ENCODE measurements around the gene UTP3.
"Not testable (repeated sequence)": the region's sequence is repeated elsewhere in the genome, so short reads cannot be mapped to it uniquely, and the experiment has no call there.

Gene UTP3, protein sequence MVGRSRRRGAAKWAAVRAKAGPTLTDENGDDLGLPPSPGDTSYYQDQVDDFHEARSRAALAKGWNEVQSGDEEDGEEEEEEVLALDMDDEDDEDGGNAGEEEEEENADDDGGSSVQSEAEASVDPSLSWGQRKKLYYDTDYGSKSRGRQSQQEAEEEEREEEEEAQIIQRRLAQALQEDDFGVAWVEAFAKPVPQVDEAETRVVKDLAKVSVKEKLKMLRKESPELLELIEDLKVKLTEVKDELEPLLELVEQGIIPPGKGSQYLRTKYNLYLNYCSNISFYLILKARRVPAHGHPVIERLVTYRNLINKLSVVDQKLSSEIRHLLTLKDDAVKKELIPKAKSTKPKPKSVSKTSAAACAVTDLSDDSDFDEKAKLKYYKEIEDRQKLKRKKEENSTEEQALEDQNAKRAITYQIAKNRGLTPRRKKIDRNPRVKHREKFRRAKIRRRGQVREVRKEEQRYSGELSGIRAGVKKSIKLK

DNA sequence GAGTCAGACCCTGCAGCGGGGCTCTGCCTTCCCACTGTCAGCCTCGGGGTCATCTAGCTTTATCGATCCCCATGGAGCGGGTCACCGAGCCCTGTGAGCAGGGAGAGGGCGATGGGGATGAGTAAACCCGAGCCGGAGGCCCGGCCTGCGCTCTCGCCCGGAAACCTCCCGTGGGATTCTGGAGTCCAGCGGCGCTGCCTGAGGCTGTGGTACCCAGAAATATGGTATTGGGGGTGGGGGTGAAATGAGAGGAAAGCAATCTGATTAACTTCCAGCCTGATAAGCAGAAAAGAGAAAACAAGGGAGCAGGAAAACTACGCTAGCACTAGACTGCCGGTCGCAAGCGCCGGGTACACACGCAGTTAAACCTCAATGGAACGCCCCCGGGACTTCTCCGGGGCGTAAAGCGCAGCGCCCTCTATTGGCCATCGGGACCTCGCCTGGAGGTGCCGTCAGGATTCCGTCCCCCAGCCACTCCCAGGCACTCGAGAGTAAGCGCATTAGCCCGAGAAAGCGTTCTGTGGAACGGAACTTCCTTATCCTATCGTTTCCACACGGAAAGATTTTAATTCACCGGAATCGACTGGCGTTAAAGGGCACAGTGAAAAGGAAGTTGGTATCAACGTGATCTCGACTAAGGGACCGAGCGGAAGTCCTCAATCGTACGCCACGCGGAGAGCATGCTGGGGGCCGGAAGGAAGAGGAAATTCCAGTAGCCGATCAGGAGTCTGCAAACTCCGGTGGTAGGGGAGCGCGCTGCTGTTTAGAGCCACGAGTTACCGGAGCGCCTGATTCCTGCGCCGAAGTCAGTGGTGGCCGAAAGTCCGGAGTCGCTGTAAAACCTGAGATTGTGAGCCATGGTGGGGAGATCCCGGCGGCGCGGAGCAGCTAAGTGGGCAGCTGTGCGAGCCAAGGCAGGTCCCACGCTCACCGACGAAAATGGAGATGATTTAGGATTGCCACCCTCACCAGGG lies at the start of gene UTP3:
Gene UTP3 (plus strand): TSS at position 712 of the 974 bp plus-strand sequence. CDS start 146 bp downstream, at position 858.
- peak; percentile 99 for FAIRE-seq

DNA sequence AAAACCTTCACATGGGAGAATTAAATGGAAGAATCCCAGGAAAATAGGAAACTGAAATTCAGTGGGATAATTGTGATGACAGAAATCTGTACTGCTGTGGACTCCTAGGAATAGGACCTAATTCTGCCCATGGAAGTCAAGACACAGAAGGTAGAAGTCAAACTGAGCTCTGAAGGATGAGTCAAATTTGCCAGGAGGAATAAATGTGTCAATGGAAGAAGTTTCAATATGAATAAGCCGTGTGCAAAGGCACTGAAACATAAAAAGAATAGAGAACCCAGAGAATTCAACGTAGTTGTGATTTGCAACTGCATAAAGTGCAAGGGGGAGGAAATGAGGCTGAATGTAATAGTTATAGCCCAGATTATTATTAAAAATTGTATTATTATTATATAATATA lies 48.1 kb upstream of the UTP3 start:
- FAIRE-seq, result no peak

DNA sequence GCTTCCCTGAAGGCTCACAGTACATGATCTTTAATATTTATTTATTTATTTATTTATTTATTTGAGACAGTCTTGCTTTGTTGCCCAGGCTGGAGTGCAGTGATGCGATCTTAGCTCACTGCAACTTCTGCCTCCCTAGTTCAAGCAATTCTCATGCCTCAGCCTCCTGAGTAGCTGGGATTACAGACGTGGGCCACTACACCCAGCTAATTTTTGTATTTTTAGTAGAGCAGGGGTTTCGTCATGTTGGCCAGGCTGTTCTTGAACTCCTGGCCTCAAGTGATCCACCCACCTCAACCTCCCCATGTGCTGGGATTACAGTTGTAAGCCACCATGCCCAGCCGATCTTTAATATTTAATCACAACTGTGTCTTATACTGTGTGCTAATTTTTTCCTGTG lies 37.6 kb upstream of the UTP3 start:
- not testable (repeated sequence) for FAIRE-seq

DNA sequence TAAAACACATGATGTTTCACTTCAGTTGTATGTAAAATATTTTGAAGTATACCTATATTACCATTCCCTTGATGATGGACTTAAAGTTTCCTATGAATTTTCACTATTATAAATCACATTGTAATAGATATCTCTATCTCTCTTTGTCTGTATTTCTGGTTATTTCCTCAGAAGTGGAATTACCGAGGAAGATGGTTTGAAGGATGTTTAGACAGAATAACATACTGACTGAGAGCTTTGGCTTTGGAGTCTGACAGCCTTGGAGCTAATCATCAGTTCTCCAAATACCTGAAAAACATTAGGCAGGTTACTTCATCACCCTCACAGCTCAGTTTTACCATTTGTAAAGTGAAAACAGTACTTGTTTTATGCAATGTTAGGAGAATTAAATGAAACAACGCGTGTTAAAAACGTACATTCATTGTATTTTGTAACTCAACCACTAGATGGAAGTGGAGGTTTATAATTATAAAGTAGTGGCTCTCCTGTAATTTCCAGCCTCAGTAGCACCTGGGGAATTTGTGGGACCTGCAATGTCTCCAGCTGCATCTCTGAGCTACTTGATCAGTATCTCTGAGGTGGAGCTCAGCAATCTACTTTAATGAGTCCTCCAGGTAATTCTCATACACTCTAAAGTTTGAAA lies 36.3 kb upstream of the UTP3 start:
- FAIRE-seq, result peak; percentile 31

DNA sequence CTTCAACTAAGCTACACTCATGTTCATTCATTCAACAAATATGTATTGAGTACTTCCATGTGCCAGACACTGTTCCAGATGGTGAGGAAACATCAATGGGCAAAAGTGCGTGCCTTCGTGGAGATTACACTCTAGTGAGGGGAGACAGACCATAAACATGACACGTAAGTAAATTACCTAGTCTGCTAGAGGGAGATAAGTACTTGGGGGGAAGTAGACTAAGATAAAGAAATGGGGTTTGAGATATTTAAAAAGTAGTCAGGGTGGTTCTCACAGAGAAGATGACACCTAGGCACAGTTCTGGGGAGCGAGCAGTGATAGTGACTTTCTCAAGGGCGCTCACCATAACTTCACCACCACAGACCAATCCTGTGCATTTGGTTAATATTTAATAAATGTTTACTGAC lies 33.7 kb upstream of the UTP3 start:
- FAIRE-seq, result no peak

DNA sequence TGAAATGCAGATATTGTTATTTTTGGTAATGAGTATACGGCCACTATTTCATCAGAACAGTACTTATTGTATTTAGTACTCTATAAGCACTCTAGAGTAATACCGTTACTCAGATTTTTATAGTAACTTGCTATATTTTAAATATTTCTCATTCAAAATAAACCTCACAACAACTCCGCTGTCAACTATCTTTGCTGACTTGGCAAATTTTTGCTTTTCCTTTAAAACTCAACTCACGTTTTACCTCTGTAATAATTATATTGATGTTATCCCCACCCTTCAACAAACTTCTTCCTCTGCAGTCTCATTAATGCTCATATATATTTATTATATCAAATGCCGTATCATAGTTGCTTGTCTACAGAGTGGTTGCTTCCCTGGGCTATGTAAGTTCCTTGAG lies 31.0 kb upstream of the UTP3 start:
- FAIRE-seq, result no peak

DNA sequence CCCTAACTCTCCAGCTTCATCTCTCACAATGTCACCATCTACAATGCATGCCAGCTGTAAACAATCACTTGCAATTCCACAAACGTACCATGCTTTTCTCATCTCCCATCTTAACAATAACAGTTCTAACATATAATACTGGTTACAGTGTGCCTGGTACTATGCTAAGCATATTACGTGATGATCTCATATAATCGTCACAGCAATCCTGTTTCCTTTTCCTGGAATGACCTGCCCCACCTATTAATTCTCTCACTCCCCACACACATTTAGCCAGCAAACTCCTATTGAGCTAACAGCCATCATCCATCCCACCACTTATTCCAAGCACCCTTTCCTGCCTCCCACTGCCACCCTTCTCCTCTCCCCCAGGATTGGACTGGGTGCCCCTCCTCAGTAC lies 29.9 kb upstream of the UTP3 start:
- FAIRE-seq, result no peak

DNA sequence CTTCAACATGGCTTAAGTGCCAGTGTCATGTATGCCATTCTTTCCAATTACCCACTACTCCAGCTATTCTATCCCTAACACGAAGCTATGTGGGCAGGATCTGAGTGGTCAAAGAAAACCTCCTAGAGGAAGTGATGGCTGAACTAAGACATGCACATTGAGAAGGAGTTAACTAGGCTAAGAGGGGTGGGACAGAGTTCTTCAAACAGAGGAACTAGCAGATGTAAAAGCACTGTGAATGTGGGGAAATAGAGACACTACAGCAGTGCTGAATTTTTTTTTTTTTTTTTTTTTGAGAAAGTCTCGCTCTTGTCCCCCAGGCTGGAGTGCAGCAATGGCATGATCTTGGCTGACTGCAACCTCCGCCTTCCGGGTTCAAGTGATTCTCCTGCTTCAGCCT lies 28.2 kb upstream of the UTP3 start:
- no peak for FAIRE-seq

DNA sequence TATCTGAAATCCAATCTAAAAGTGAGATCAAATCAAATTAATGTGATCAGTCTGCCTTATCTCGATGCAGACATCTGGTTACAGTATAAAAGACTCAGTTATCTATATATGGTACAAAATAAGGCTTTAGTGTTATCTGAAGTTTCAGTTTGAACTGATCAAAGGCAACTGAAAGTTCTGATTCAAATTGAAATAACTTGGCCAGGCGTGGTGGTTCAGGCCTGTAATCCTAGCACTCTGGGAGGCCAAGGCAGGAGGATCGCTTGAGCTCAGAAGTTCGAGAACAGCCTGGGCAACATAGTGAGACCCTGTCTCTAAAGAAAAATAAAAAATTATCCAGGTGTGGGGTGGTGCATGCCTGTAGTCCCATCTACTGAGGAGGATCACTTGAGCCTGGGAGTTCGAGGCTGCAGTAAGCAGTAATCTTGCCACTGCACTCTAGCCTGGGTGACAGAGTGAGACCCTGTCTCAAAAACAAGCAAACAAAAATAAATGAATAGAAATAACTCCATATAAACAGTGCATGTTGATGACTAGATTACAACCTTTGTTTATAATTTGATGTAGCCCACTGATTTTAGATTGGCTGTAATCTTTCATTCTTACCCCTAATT lies 26.9 kb upstream of the UTP3 start:
- not testable (repeated sequence) for FAIRE-seq

DNA sequence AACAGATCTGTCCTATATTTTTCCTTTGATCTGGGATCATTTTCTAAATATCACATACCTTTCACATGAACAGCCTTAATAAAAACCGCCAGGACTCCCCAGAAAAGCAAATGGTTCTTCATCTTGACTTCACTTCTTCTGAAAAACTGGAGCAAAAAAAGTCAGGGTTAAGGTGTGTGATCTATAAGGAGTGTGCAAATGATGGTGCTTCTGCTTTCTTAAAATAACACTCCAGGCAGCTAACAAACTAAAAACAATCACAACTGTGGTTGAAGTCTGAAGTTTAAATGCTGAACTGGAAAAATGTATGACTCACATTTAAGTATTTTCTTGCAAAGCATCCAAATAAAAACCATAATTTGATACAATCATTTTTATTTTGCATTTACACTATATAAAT lies 22.0 kb upstream of the UTP3 start, which contains the start of gene JCHAIN:
Gene JCHAIN (minus strand): TSS at position 140 of the 400 bp plus-strand sequence. CDS start 18 bp downstream, at position 122.
- FAIRE-seq, result no peak

DNA sequence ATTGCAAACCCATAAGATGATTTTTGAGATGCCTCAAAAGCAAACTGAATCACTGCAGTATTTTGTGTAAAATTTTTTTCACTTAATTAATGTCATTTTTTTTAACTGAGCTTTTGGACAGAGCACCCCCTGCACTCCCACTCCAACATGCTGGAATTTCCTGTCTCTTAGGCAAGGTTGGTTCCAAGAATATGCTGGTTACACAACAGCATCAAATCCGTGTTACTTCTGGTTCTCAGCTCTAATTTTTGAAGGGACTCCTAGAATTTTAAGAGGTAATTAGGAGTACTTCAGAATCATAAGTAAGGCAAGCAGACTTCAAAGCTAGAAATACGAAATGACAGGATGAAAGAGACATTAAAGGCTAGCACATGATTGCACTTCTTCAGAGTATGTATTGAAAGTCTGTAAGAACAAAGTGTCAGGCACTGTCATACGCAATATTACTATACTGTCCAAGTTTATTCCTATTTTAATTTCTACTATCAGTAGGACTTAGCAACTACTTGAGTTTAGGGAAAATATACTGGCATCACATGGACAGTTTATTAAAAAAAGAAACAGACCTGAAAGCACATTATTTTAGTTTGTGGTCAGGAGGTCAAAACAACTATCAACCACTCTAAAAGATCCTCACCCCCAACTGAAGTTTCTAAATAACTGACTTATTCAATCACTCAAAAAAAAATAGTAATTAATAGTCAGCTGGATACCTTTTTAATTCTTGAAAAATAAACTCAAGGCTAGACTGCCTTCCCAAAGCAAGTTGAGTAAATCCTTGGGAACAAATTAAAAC lies 20.4 kb upstream of the UTP3 start:
- no peak for FAIRE-seq

DNA sequence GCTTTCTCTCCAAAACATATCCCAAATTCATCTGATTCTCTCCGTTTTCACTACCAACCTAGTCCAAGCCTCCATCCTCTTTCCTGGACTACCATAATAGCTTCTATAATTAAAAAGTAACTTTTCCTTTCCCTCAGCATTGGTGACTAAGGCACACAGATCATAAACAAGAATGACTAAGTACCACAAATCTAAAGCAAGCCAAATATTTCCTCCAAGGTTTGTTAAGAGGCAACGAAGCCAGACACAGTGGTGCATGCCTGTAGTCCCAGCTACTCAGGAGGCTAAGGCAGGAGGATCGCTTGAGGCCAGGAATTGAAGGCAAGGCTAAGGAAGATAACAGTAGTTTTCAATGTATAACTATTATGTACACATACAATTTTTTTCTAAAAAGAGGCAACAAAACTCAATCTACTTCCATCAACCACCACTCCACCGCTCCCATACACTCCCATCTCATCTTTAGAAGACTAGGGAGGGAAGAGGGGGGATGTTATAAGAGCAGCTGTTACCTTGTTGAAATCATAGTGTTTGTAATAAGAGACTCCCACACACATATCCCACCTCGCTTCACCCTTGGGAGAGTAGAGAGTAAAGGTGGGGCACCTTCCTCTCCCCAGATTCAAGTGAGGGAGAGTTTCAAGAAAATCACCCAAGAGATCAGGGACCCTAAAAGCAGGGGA lies 17.9 kb upstream of the UTP3 start:
- FAIRE-seq, result no peak

DNA sequence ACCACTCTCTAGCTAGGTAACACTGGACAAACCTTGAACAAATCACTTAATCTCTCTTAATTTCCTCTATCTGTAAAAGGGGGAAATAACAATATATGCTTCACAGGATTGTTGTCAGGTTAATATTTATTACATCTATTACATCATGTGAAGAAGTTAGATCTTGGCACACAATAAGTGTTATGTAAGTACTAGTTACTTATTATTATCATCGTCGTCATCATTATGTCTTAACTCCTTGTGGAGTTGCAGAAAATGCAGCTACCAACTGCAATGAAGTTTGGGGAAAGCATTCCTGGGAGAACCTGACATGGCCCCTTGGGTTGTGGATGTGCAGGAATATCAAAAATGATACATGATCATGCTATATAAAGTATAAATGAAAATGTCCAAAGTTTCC lies 17.2 kb upstream of the UTP3 start:
- FAIRE-seq, result no peak

DNA sequence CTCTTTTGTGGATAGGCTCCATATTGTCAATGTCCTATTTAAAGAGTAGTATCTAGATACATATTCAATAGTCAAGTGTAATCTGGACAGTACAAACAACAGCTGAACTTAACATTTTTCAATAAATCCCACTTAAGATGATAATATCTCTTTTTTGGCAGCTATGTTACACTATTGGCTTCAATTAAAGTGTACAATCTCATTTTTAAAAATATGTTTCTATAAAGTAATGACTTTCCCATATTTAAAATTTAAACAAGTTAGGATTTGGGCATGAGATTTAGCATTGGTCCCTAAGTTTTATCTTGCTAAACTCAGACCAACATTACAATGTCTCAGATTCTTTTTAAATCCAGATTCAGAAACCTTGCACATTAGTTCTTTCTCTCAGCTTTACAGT lies 14.1 kb upstream of the UTP3 start:
- no peak for FAIRE-seq

DNA sequence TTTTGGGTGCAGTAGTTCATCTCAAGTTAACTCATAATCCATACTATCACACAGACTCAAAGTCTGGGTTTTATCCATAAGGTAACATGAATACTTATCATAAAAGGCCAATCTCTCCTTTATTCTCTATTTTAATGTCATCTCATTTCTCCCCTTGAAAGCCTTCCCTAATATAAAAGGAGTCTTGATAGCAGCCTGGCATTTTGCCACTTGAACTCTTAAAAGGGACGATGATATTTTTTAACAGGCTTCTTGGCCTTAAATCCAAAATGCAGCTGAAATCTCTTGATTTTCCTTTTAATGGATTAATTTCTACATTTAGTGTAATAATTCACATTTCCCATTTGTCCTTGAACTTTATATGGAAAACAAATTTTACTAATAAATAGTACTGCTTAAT lies 13.6 kb upstream of the UTP3 start:
- FAIRE-seq, result no peak

DNA sequence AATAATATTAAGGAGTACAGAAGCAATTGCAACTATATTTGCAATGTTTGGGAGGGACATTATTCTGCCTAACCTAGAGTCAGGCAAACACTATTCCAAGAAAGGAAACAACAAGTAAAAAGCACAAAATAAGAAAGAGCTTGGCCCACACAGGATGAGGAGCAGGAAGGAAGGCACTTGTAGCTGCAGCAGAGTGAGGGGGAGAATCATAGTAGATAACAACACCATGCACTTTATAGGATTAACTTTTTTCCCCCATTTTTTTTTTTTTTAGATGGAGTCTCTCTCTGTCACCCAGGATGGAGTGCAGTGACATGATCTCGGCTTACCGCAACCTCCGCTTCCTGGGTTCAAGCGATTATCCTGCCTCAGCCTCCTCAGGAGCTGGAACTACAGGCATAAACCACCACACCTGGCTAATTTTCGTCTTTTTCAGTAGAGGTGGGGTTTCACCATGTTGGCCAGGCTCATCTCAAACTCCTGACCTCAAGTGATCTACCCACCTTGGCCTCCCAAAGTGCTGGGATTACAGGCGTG lies 11.7 kb upstream of the UTP3 start:
- no peak for FAIRE-seq

DNA sequence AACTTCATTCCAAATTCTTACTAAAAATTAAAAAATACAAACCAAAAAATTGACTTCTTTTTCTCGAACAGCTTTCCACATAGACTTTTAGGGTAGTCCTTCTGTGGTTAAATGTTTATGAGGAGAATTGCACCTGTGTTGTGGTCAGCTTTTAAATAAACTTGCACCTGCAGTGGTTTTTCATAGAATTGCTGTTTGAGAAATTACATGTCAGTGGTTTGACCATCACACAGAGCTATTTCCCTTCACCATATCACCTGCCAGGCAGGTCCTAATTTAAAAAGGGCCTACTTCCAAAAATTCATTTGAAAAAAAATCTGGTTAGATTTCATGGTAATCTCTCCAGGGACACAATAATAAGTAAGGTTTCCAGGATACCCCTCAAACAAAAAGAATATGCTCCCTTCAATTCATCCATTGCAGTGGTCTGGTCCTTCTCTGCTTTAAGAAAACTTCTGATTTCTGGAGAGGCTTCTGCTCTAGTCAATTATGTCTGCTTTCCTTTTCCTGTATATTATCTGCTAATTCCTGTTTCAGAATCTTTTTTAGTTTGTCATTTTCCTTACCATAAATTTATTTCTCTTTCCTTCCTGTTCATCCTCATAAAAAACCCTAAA lies 9.8 kb upstream of the UTP3 start:
- no peak for FAIRE-seq

DNA sequence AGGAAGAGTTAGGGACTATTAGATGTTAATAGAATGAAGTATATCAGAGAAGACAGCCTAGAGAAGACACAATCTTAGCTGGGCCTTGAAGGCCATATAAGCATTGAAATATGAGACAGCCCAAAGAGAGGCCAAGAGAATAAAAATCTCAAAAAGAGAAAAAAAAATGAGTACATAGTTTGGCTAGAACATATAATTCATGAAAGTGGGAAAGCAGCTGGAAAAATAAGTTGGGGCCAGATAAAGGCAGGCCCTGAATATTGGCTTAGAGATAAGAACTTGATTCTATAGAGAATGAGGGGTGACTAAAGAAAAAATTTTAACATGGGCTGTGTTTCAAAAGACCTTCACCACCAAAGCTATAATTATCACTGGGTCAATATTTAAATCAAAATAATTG lies 7.4 kb upstream of the UTP3 start:
- FAIRE-seq, result no peak

DNA sequence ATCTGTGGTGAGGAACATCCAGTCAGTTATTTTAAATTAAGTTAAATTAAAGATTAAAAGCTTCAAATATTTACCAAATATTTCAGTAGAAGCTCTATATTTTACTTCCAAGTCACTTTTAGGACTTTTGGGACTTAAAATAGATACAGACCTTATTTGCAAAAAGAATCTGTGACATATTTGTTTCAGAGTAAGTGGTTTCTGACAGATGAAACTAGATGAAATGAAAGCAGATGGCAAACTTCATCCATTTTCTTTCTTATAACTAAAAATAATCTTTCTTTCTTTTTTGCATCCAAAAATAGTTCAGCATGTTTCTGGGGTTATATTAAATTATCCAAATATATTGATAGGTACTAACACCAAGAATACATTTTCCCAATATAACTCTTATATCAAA lies 6.6 kb upstream of the UTP3 start:
- no peak for FAIRE-seq

DNA sequence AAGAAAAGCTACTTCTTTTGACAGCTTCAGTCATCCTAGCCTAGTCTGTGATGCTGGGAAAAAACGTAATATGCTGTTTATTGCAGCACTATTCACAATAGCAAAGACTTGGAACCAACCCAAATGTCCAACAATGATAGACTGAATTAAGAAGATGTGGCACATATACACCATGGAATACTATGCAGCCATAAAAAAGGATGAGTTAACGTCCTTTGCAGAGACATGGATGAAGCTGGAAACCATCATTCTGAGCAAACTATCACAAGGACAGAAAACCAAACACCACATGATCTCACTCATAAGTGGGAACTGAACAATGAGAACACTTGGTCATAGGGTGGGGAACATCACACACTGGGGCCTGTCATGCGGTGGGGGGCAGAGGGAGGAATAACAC lies 6.2 kb upstream of the UTP3 start:
- not testable (repeated sequence) for FAIRE-seq
